ACC112 (cell line): ENCODE results near the gene FOXN1.
"Not testable (repeated sequence)": the region's sequence is repeated elsewhere in the genome, so short reads cannot be mapped to it uniquely, and the experiment has no call there.

Source experiments
- H2AFZ ChIP-seq: fragments of 200-600 bp; sonication (generic); one replicate; pipeline ENCODE4 v1.6.0; 2017; ENCODE audit warnings: antibody characterized with exemption, low read length; ENCODE audit not compliant: unreplicated experiment
- H3K27ac ChIP-seq: fragments of 200-600 bp; sonication (generic); 2 replicates; pipeline ENCODE4 v1.5.1; 2014; ENCODE audit warnings: low read depth, mild to moderate bottlenecking, antibody characterized with exemption, low read length, moderate library complexity
- H3K27me3 ChIP-seq: fragments of 200-600 bp; sonication (generic); 2 replicates; pipeline ENCODE4 v1.6.1; 2014; ENCODE audit warnings: mild to moderate bottlenecking, antibody characterized with exemption, low read length, moderate library complexity, mixed read lengths; ENCODE audit not compliant: insufficient read depth
- H3K36me3 ChIP-seq: fragments of 200-600 bp; sonication (generic); 2 replicates; pipeline ENCODE4 v1.6.1; 2016; ENCODE audit warnings: mild to moderate bottlenecking, antibody characterized with exemption, low read length, moderate library complexity, mixed read lengths; ENCODE audit not compliant: insufficient read depth
- H3K4me1 ChIP-seq: fragments of 200-600 bp; sonication (generic); one replicate; pipeline ENCODE4 v1.6.1; 2016; ENCODE audit warnings: low read length, mixed read lengths; ENCODE audit not compliant: insufficient read depth, unreplicated experiment, control insufficient read depth
- H3K4me3 ChIP-seq: fragments of 200-600 bp; sonication (generic); 2 replicates; pipeline ENCODE4 v1.5.1; 2014; ENCODE audit warnings: mild to moderate bottlenecking, low read depth, low read length
- H3K79me2 ChIP-seq: fragments of 200-600 bp; sonication (generic); one replicate; pipeline ENCODE4 v1.6.0; 2016; ENCODE audit warnings: low read length; ENCODE audit not compliant: control insufficient read depth, unreplicated experiment, insufficient read depth

The FOXN1 gene

GRCh38 chr17:28518132-28518531 is 12.0 kb downstream of the FOXN1 start:
- Histone ChIP-seq H3K27me3 (peaks cover 18% of the 10 kb centered on the region), H3K36me3 (no peaks in the 10 kb centered on the region), H3K4me3 (no peak overlapping the region), H3K27ac (no peak overlapping the region), H2AFZ (no peak overlapping the region), H3K4me1 (no peaks in the 10 kb centered on the region), H3K79me2 (no peaks in the 10 kb centered on the region)

GRCh38 chr17:28518578-28518977 is 12.4 kb downstream of the FOXN1 start:
- no peak overlapping the region for H3K4me3 ChIP-seq
- H3K27ac ChIP-seq = no peak overlapping the region
- no peaks in the 10 kb centered on the region for H3K4me1 ChIP-seq
- H3K36me3 ChIP-seq = no peaks in the 10 kb centered on the region
- no peak overlapping the region for H2AFZ ChIP-seq
- H3K27me3 ChIP-seq = peaks cover 14% of the 10 kb centered on the region
- H3K79me2 ChIP-seq = no peaks in the 10 kb centered on the region

GRCh38 chr17:28519236-28519635 is 13.1 kb downstream of the FOXN1 start:
- Histone ChIP-seq H3K27ac (no peak overlapping the region), H3K4me1 (no peaks in the 10 kb centered on the region), H3K4me3 (no peak overlapping the region), H3K36me3 (no peaks in the 10 kb centered on the region), H3K79me2 (no peaks in the 10 kb centered on the region), H3K27me3 (peaks cover 8% of the 10 kb centered on the region; the same call in 1 of the 2 replicates), H2AFZ (no peak overlapping the region)

GRCh38 chr17:28520687-28521086 is 14.5 kb downstream of the FOXN1 start:
- no peaks in the 10 kb centered on the region for H3K36me3 ChIP-seq
- no peak overlapping the region for H3K4me3 ChIP-seq
- peaks cover 10% of the 10 kb centered on the region for H3K4me1 ChIP-seq
- no peak overlapping the region for H3K27ac ChIP-seq
- 0 out of 2 replicates have a peak, but pooled peaks cover 4% of the 10 kb centered on the region for H3K27me3 ChIP-seq
- no peak overlapping the region for H2AFZ ChIP-seq
- H3K79me2 ChIP-seq = no peaks in the 10 kb centered on the region

GRCh38 chr17:28521311-28522085 is 15.3 kb downstream of the FOXN1 start:
- Histone ChIP-seq H3K36me3 (no peaks in the 10 kb centered on the region), H3K79me2 (no peaks in the 10 kb centered on the region), H3K4me1 (peaks cover 11% of the 10 kb centered on the region), H3K27me3 (0 out of 2 replicates have a peak, but pooled peaks cover 4% of the 10 kb centered on the region), H3K27ac (no peak overlapping the region), H3K4me3 (no peak overlapping the region), H2AFZ (no peak overlapping the region)

GRCh38 chr17:28522281-28522680 is 16.1 kb downstream of the FOXN1 start:
- not testable (repeated sequence) for H3K27me3 ChIP-seq, H2AFZ ChIP-seq, H3K4me3 ChIP-seq

GRCh38 chr17:28523186-28523585 is 17.0 kb downstream of the FOXN1 start:
- Histone ChIP-seq H3K27me3 (0 out of 2 replicates have a peak, but pooled peaks cover 3% of the 10 kb centered on the region), H3K79me2 (no peaks in the 10 kb centered on the region), H3K27ac (no peak overlapping the region), H3K36me3 (no peaks in the 10 kb centered on the region), H3K4me1 (peaks cover 19% of the 10 kb centered on the region), H3K4me3 (no peak overlapping the region), H2AFZ (no peak overlapping the region)

More at GRCh38 chr17:28522281-28522680, 16.1 kb downstream of the FOXN1 start:
- H3K27ac ChIP-seq, H3K36me3 ChIP-seq, H3K79me2 ChIP-seq: not testable (repeated sequence)
- H3K4me1 ChIP-seq = peaks cover 11% of the 10 kb centered on the region

GRCh38 chr17:28523876-28524275 is 17.7 kb downstream of the FOXN1 start:
- Histone ChIP-seq H3K27ac (no peak overlapping the region), H3K4me1 (peaks cover 21% of the 10 kb centered on the region), H3K79me2 (no peaks in the 10 kb centered on the region), H3K4me3 (no peak overlapping the region), H3K36me3 (no peaks in the 10 kb centered on the region), H3K27me3 (no peaks in the 10 kb centered on the region), H2AFZ (no peak overlapping the region)

- no peaks in the 10 kb centered on the region for H3K79me2 ChIP-seq
- no peak overlapping the region for H3K4me3 ChIP-seq
- H3K27me3 ChIP-seq = no peaks in the 10 kb centered on the region
- no peak overlapping the region for H2AFZ ChIP-seq
- peaks cover 21% of the 10 kb centered on the region for H3K4me1 ChIP-seq
- no peak overlapping the region for H3K27ac ChIP-seq
- H3K36me3 ChIP-seq = no peaks in the 10 kb centered on the region
Measured at GRCh38 chr17:28524476-28525424, 18.6 kb downstream of the FOXN1 start.

GRCh38 chr17:28526381-28526780 is 20.2 kb downstream of the FOXN1 start:
- Histone ChIP-seq H3K36me3 (no peaks in the 10 kb centered on the region), H2AFZ (no peak overlapping the region), H3K27ac (no peak overlapping the region), H3K4me1 (peaks cover 21% of the 10 kb centered on the region), H3K79me2 (no peaks in the 10 kb centered on the region), H3K4me3 (no peak overlapping the region), H3K27me3 (no peaks in the 10 kb centered on the region)
